NCI-H1930 (cell line): Measurements from ENCODE around the gene UBE2F.
"Not testable (repeated sequence)": the region's sequence is repeated elsewhere in the genome, so short reads cannot be mapped to it uniquely, and the experiment has no call there.

Source experiments
- DNase-seq, 2 experiments: peaks; one replicate each; lab custom pipeline; 2025; lab: John Stamatoyannopoulos, UW

Gene UBE2F

GRCh38 chr2:237980087-237980486 is 13.3 kb downstream of the UBE2F start:
- no peak for DNase-seq

- DNase-seq, result no peak
Measured at GRCh38 chr2:237980751-237981150, 13.9 kb downstream of the UBE2F start.

GRCh38 chr2:237981621-237982020 is 14.8 kb downstream of the UBE2F start:
- not testable (repeated sequence) for DNase-seq

GRCh38 chr2:237982039-237982725 is 15.4 kb downstream of the UBE2F start:
- no peak for DNase-seq

- no peak for DNase-seq
Measured at GRCh38 chr2:237983922-237984321, 17.1 kb downstream of the UBE2F start.

GRCh38 chr2:237987268-237987667 is 20.5 kb downstream of the UBE2F start:
- no peak for DNase-seq

- no peak for DNase-seq
Measured at GRCh38 chr2:237993701-237994100, 26.9 kb downstream of the UBE2F start.

- no peak for DNase-seq
Measured at GRCh38 chr2:237995036-237995435, 28.2 kb downstream of the UBE2F start.

GRCh38 chr2:237996021-237996593 is 29.3 kb downstream of the UBE2F start:
- DNase-seq, result no peak

- no peak for DNase-seq
Measured at GRCh38 chr2:237997521-237997920, 30.7 kb downstream of the UBE2F start.

- DNase-seq, result no peak
Measured at GRCh38 chr2:237998530-237998929, 31.7 kb downstream of the UBE2F start.

- DNase-seq, result no peak
Measured at GRCh38 chr2:238003234-238004031, 36.6 kb downstream of the UBE2F start.

- no peak for DNase-seq
Measured at GRCh38 chr2:238004077-238004830, 37.4 kb downstream of the UBE2F start.

- DNase-seq, result no peak
Measured at GRCh38 chr2:238005528-238005927, 38.7 kb downstream of the UBE2F start.

- no peak for DNase-seq
Measured at GRCh38 chr2:238006510-238006909, 39.7 kb downstream of the UBE2F start.

GRCh38 chr2:238007924-238008323 is 41.1 kb downstream of the UBE2F start:
- DNase-seq, result no peak

- DNase-seq, result no peak
Measured at GRCh38 chr2:238009563-238009962, 42.7 kb downstream of the UBE2F start.

GRCh38 chr2:238010572-238010971 is 43.8 kb downstream of the UBE2F start:
- no peak for DNase-seq

GRCh38 chr2:238013806-238014205 is 47.0 kb downstream of the UBE2F start:
- no peak for DNase-seq

GRCh38 chr2:238015705-238016104 is 48.9 kb downstream of the UBE2F start:
- DNase-seq, result no peak

- no peak for DNase-seq
Measured at GRCh38 chr2:238016526-238016925, 49.7 kb downstream of the UBE2F start.

- DNase-seq, result no peak
Measured at GRCh38 chr2:238019962-238020361, 53.1 kb downstream of the UBE2F start.
